ENCODE measurements around the gene CNTNAP1.
A peak's percentile ranks its signal among the peaks of the same experiment; 100 is the strongest.

The CNTNAP1 gene

GRCh38 chr17:42743595-42744282 is 61.4 kb downstream of the CNTNAP1 start:
- no peak for DNase-seq

- peak; percentile 75 to 81 for DNase-seq
Measured at GRCh38 chr17:42744283-42744805, 62.0 kb downstream of the CNTNAP1 start.

GRCh38 chr17:42744806-42745617 is 62.7 kb downstream of the CNTNAP1 start, which contains the start of gene EZH1:
EZH1 (minus strand) TSS chr17:42745040; CDS start chr17:42728941, 16,099 bp downstream.
- peak; percentile 91 to 93 for DNase-seq

- DNase-seq, result no peak
Measured at GRCh38 chr17:42748202-42748907, 66.0 kb downstream of the CNTNAP1 start.

GRCh38 chr17:42748908-42749798 is 66.8 kb downstream of the CNTNAP1 start:
- no peak for DNase-seq

All from stimulated activated CD4-positive, alpha-beta T cell treated with anti-CD3 and anti-CD28 coated beads, Interleukin-2, amount 100 ng/mL, for 24 hours (primary cell).